HG02970 (cell line): Measurements from ENCODE around the gene STX1B.
"Not testable (repeated sequence)": the region's sequence is repeated elsewhere in the genome, so short reads cannot be mapped to it uniquely, and the experiment has no call there.

Experiments used
- ATAC-seq: cut with Tn5 transposase; IDR thresholded peaks from one replicate; pipeline ENCODE4 v1.9.1; 2021; ENCODE audit warnings: mild to moderate bottlenecking, moderate library complexity, moderate number of reproducible peaks; ENCODE audit not compliant: unreplicated experiment, low FRiP score

The STX1B gene

GRCh38 chr16:31016018-31016417, 5.6 kb upstream of the STX1B start:
- ATAC-seq = no peak

DNA sequence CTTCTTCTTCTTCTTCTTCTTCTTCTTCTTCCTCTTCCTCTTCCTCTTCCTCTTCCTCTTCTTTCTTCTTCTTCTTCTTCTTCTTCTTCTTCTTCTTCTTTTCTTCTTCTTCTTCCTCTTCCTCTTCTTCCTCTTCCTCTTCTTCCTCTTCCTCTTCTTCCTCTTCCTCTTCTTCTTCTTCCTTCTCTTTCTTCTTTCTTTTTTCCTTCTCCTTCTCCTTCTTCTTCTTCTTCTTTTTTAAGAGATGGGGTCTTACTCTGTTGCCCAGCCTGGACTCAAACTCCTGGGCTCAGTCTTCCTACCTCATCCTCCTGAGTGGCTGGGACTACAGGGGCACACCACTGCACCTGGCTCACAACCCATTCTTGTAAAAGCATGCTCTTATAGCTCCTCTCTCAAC, 2.9 kb upstream of the STX1B start:
- not testable (repeated sequence) for ATAC-seq

GRCh38 chr16:31011815-31012214, 1.4 kb upstream of the STX1B start:
- not testable (repeated sequence) for ATAC-seq

DNA sequence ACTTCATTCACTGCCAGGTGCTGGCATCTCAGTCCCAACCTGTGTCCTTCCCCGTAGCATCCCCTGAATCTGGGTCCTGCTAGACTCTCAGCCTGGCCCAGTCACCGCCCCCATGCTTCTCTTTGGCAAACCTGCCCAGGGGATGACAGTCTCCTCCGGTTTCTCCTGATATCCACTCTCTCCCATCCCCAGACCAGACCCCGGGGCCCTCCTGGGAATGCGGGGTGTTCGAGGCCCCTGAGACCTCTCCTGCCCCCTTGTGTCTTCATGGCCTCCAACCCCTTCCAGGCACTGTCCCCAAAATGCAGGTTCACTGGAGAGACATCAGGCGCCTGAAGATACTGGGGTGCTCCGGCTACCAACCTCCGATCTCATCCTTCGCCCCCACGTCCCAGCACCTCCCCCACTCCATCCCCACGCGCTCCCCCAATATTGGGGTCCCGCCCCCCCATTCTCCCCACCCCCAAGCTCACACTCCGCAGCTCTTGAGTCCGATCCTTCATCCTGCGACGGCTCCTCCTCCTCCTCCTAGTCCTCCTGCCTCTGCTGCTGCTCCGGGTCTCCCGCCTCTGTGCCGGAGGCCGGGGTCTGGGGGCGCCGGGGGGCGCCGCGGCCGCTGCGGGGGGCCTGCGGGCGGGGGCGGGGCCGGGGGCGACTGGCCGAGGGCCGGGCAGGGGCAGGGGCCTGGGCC, 399 bp downstream of the STX1B start:
- no peak for ATAC-seq

DNA sequence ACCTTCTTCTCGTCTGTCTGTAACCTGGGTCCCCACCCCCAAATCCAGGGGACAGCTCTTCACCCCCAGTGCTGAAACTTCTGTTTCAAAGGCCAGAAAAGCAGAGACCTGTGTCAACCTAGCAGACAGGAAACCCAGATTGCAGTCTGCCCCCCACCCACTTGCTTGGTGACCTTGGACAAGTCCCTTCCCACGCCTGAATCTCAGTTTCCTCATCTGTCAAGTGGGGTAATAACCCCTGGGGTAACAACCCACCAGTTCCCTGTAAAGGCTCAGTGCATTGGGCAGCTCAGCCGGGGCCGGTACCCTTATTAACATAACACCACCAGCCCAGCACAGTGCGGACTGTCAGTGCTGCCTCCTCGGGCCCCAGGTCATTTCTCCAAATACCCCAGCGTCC, 1.3 kb downstream of the STX1B start:
- no peak for ATAC-seq

DNA sequence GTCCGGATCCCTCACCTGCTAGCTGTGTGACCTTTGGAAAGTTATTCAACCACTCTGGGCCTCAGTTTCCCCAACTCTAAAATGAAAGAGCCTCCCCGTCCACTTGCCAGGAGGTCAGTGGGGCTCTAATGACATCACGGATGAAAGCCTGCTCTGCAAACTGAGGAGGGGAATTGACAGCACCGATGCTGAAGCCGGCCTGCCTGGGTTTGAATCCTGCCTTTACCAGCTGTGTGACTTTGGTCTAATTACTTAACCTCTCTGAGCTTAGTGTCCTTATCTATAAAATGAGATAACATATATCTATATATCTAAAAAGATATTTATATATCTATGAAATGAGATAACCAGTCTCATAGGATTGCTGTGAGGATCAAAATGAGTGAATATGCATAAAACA, 1.9 kb downstream of the STX1B start:
- no peak for ATAC-seq

GRCh38 chr16:31008149-31008548, 2.3 kb downstream of the STX1B start:
- no peak for ATAC-seq

- ATAC-seq = no peak
These were observed 2.8 kb downstream of the STX1B start for GRCh38 chr16:31007684-31008083.

GRCh38 chr16:31006589-31006988, 3.8 kb downstream of the STX1B start:
- no peak for ATAC-seq

GRCh38 chr16:31006086-31006385, 4.4 kb downstream of the STX1B start:
- ATAC-seq = no peak

GRCh38 chr16:31005350-31006085, 4.9 kb downstream of the STX1B start:
- ATAC-seq = no peak

GRCh38 chr16:31004658-31005057, 5.8 kb downstream of the STX1B start:
- ATAC-seq = no peak

DNA sequence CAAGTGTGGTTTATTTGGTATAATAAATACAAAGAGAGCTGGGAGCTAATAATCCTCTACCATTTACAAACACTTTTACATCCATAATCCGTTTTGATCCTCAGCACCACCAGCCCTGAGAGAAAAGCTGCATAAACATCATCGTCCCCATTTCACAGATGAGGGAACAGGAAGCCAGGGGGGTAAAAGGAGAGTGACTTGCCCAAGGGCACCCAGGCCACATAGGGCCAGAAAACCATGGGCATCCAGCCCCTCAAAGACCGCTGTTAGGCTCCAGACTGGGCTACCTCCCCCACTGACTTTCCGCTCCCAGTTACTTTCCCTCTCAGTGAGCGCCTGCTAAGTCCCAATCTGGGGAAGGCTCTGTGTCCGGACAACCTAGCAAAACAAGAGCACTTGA, 6.7 kb downstream of the STX1B start:
- ATAC-seq = no peak

DNA sequence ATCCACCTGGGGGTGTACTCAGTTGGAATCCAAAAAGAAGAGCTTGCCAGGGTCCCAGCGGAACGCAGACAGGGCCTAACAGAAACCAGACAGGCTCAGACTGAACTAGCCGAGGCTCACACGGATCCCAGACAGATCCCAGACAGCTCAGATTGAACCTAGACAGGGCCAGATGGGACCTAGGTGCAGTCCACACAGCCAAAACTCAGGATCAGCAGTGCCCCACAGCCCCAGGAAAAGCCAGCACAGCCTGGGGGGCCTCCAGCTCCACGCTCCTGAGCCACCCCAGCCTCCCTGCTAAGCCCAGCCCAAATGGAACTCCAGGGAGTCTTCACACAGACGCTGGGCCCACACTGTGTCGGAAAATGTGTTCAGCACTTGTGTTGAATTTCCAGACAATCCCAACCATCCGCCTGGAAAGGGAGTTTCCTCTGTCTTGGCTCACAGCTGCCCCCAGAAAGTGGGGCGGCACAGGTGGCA, 7.5 kb downstream of the STX1B start:
- no peak for ATAC-seq

GRCh38 chr16:31002250-31002700, 8.2 kb downstream of the STX1B start:
- ATAC-seq = no peak

DNA sequence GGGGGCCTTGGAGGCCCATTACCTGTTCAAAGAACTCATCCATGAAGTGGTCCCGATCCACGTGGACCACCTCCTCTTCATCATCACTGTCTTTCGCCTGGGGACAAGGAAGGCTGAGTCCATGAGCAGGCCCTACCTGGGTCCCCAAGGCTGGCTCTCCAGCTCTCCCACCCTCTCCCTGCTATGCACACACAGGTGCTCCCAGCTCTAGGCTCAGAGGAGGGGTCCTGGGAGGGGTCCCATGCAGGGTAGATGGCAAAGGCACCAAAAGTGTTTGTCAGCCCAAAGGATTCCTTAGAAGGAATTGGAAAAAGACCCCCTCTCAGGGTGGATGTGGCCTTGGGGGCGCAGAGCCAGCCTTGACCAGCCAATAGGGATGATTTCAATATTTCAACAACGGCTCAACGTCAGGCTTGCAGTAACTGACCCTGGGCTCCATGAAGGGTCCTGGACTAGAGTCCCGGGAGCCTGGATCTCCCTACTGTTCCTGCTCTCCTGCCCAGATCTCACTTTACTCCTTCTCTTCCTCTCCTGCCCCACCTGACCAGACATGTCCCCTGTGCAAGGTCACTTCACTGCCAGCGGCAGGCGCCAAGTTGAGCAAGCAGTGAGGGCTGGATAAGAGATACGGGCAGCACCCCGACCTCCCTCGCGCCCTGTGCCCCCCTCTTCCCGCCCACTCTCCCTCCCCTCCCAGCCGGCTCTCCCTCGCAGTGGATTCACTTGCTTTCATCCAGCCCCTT, 8.8 kb downstream of the STX1B start:
- ATAC-seq = no peak

GRCh38 chr16:31000671-31001382, 9.6 kb downstream of the STX1B start:
- ATAC-seq = no peak

DNA sequence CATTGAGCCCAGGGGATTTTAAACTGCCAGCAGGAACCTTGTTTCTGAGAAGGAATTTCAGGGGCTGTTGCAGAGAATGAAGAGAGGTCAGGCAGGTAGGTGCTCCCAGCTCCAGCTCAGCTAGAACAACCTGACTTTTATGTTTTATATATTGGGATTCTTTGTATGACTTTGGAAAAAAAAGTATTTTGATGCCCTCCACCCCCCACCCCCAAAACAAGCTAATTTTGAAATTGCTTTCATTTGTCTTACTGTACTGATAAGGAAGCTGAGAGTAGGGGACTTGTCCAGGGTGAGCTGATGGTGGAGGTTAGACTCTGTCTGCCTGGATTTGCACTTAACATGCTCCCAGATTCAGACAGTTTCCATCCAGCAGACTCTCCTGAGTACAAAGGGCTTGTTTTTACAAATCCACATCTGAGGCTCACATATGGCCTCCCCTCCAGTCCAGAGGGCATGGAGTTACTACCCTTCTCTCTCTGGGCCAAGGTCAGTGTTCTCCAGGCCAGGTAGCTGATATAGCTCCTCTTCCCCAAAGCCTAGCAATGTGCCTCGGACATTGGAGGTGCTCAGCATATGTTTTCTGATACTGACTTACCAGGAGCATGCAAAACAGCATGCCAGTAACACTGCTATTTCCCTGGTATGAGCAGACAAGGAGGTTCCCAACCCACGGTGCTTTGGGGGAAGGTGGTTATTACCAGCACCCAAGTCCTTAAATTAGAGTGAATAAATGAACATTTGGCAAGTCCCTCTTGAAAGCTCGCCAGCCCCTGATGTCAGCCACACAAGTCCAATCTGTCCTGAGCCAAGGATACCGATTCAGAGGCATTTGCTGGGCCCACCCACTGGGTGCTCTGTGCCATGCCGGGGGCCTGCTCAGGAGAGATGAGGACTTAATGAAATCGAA, 11.3 kb downstream of the STX1B start:
- no peak for ATAC-seq

- no peak for ATAC-seq
These were observed 12.4 kb downstream of the STX1B start for GRCh38 chr16:30997725-30998711.
